ENCODE measurements around the gene RUNX2. TPM values are rescaled to one million over a fixed set of nuclear protein-coding genes. Genes with fewer than 3 reads are reported as not detected.

The RUNX2 gene
- total and polyA plus RNA-seq, 8 donors, result 0.80 to 18.7 (median 2.7) TPM; not detected in 1

GRCh38 chr6:45483021-45483420 lies 154.9 kb downstream of the RUNX2 start:
- Histone ChIP-seq H3K27ac (no peak overlapping the region), H3K4me1 (peaks cover 8 to 35% (median 14%) of the 10 kb centered on the region in 4 donors), H3K36me3 (no peaks in the 10 kb centered on the region), H3K27me3 (no peaks in the 10 kb centered on the region), H3K9me3 (no peaks in the 10 kb centered on the region), H3K4me3 (no peak overlapping the region)
- WGBS, 5 donors, result 74 to 81% (median 78%) methylated on average over 3 of the region's 3 CpGs
- TF ChIP-seq POLR2AphosphoS5 (IDR thresholded peaks at IDR 0.05), result peak in 1 of 3 donors; percentile 20
- TF ChIP-seq EP300 (IDR thresholded peaks at IDR 0.05), result no peak
- intact Hi-C loops (cut with DNase I; ENCODE audit: low total_unique reads), result no loop called here
- peak in 1 of 2 donors; percentile 26 for DNase-seq

- TF ChIP-seq EP300 (IDR thresholded peaks at IDR 0.05) (no peak), POLR2A (IDR thresholded peaks at IDR 0.05) (no peak), CTCF (IDR thresholded peaks at IDR 0.05) (no peak), POLR2AphosphoS5 (IDR thresholded peaks at IDR 0.05) (no peak)
- 83 to 91% (median 88%) methylated on average over 5 of the region's 5 CpGs for WGBS, 5 donors
- H3K4me1 ChIP-seq, result peaks cover 8 to 32% (median 14%) of the 10 kb centered on the region in 4 donors
- no peak for DNase-seq
- no peak overlapping the region for H3K4me3 ChIP-seq
- H3K27ac ChIP-seq, result peak overlapping the region in 1 of 5 donors; percentile 4
- H3K9me3 ChIP-seq, result no peaks in the 10 kb centered on the region
- intact Hi-C loops (cut with DNase I; ENCODE audit: low total_unique reads), result no loop called here
- H3K27me3 ChIP-seq, result no peaks in the 10 kb centered on the region
- no peaks in the 10 kb centered on the region for H3K36me3 ChIP-seq
Observed at GRCh38 chr6:45483501-45483900, 155.4 kb downstream of the RUNX2 start.

GRCh38 chr6:45486736-45487135 lies 158.6 kb downstream of the RUNX2 start:
- H3K36me3 ChIP-seq, result no peaks in the 10 kb centered on the region
- TF ChIP-seq EP300 (IDR thresholded peaks at IDR 0.05) (no peak), POLR2A (IDR thresholded peaks at IDR 0.05) (no peak), CTCF (IDR thresholded peaks at IDR 0.05) (no peak), POLR2AphosphoS5 (IDR thresholded peaks at IDR 0.05) (no peak)
- no peak overlapping the region for H3K4me3 ChIP-seq
- no peak overlapping the region for H3K27ac ChIP-seq
- 72 to 87% (median 83%) methylated on average over 4 of the region's 4 CpGs for WGBS, 5 donors
- DNase-seq, result no peak
- H3K4me1 ChIP-seq, result peaks cover 0 to 3% (median 0%) of the 10 kb centered on the region in 4 donors
- no peaks in the 10 kb centered on the region for H3K27me3 ChIP-seq
- intact Hi-C loops (cut with DNase I; ENCODE audit: low total_unique reads), result no loop called here
- no peaks in the 10 kb centered on the region for H3K9me3 ChIP-seq

- no peaks in the 10 kb centered on the region for H3K36me3 ChIP-seq
- H3K27me3 ChIP-seq, result no peaks in the 10 kb centered on the region
- TF ChIP-seq POLR2A (IDR thresholded peaks at IDR 0.05) (no peak), CTCF (IDR thresholded peaks at IDR 0.05) (no peak), EP300 (IDR thresholded peaks at IDR 0.05) (no peak)
- H3K4me1 ChIP-seq, result no peaks in the 10 kb centered on the region
- no peak overlapping the region for H3K27ac ChIP-seq
- no peak overlapping the region for H3K4me3 ChIP-seq
- no peak for DNase-seq
- H3K9me3 ChIP-seq, result no peaks in the 10 kb centered on the region
- intact Hi-C loops (cut with DNase I; ENCODE audit: low total_unique reads), result no loop called here
Observed at GRCh38 chr6:45487645-45488044, 159.5 kb downstream of the RUNX2 start.

GRCh38 chr6:45488269-45488668 lies 160.1 kb downstream of the RUNX2 start:
- no peak for DNase-seq
- Histone ChIP-seq H3K4me3 (no peak overlapping the region), H3K27ac (no peak overlapping the region), H3K9me3 (no peaks in the 10 kb centered on the region), H3K4me1 (no peaks in the 10 kb centered on the region), H3K36me3 (no peaks in the 10 kb centered on the region), H3K27me3 (no peaks in the 10 kb centered on the region)
- TF ChIP-seq POLR2A (IDR thresholded peaks at IDR 0.05) (no peak), POLR2AphosphoS5 (IDR thresholded peaks at IDR 0.05) (no peak), EP300 (IDR thresholded peaks at IDR 0.05) (no peak), CTCF (IDR thresholded peaks at IDR 0.05) (no peak)
- intact Hi-C loops (cut with DNase I; ENCODE audit: low total_unique reads), result no loop called here

All from stomach (tissue), 9 donors.